Bronchial epithelial cell (primary cell): Measurements from ENCODE around the gene SLC24A3. TPM values are rescaled to one million over a fixed set of nuclear protein-coding genes. Genes with fewer than 3 reads are reported as not detected.

Experiments used
- DNase-seq: peaks from one replicate; pipeline ENCODE4 v3.0.0-alpha.2; 2010; ENCODE audit warnings: low read depth
- FAIRE-seq: peaks from 2 replicates; lab custom pipeline; 2011; peaks lifted over from hg19 to GRCh38; lab: Jason Lieb, UNC
- H3K27me3 ChIP-seq: 2 replicates; pipeline ENCODE4 v1.5.1; 2011; ENCODE audit warnings: low read length; ENCODE audit not compliant: control insufficient read depth, insufficient read depth
- H3K36me3 ChIP-seq: 2 replicates; pipeline ENCODE4 v1.5.1; 2011; ENCODE audit warnings: low read length; ENCODE audit not compliant: control insufficient read depth, insufficient read depth
- H3K4me3 ChIP-seq: 2 replicates; pipeline ENCODE4 v1.5.1; 2011; ENCODE audit warnings: mild to moderate bottlenecking, low read depth, low read length, control low read depth
- total RNA-seq: library from RNA; depleted of rRNA; stranded (reverse); fragments of >200 nt; gene quantifications from 2 replicates; pipeline ENCODE4 v1.2.1, GENCODE V29; 2014
- TF ChIP-seq, protein P1 (sequence below): IDR thresholded peaks from 2 replicates; pipeline ENCODE4 v1.5.1; 2011; ENCODE audit warnings: mild to moderate bottlenecking, moderate library complexity, low read length, control low read depth, inconsistent platforms; ENCODE audit not compliant: insufficient read depth, severe bottlenecking

Gene SLC24A3
- total RNA-seq, 1 donor from 2014 or later, result under 0.01 TPM

DNA sequence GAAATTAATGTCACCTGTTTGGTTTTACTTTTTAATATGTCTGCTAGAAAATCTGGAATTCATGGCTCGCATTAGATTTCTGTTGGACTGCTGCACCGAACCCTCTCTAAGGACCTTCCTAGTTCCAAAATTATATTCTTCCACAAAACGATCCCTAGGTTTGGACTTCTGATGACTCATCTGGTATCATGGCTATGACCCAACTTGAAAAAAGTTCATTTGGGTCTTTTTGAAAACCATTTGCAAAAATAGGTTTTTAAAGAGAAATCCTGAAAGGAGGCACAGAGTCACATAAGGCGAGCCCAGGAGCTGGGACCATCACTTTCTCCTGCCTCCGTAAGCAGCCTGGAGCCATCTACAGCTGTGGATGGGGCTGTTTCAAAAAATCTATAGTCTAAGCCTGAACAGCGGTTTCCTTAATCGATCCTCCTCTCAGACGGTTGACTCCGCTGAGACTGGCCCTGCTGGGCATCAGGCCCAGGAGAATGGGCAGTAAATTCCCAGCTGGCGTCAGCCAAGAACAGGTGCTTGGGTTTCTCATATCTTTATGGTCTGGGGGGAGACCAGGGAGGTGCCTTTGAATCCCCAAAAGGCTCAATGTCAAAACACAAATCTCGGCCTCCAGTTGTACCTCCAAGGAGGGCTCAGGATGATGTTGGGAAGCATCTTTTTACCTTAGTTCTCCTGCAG is 44.6 kb downstream of the SLC24A3 start:
- FAIRE-seq (no peak), DNase-seq (no peak)
- TF ChIP-seq, protein P1, sequence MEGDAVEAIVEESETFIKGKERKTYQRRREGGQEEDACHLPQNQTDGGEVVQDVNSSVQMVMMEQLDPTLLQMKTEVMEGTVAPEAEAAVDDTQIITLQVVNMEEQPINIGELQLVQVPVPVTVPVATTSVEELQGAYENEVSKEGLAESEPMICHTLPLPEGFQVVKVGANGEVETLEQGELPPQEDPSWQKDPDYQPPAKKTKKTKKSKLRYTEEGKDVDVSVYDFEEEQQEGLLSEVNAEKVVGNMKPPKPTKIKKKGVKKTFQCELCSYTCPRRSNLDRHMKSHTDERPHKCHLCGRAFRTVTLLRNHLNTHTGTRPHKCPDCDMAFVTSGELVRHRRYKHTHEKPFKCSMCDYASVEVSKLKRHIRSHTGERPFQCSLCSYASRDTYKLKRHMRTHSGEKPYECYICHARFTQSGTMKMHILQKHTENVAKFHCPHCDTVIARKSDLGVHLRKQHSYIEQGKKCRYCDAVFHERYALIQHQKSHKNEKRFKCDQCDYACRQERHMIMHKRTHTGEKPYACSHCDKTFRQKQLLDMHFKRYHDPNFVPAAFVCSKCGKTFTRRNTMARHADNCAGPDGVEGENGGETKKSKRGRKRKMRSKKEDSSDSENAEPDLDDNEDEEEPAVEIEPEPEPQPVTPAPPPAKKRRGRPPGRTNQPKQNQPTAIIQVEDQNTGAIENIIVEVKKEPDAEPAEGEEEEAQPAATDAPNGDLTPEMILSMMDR, result no peak
- no peaks in the 10 kb centered on the region for H3K27me3 ChIP-seq
- H3K4me3 ChIP-seq, result no peak overlapping the region
- no peaks in the 10 kb centered on the region for H3K36me3 ChIP-seq

DNA sequence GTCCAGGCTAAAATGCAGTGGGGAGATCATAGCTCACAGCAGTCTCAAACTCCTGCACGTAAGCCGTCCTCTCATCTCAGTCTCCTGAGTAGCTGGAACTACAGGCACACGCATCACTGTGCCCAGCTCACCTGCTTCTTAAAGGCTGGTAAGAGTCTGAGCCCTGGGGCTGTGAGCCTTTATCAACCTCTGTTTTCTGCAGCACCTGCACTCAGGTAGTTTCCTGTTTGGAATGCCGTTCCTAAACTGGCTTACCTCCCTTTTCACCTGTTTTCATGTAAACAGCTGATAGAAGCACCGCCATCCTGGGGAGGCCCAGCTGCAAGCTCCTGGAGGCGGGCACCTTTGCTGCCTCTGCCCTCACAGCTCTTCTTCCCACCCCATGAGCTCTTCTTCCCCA is 45.4 kb downstream of the SLC24A3 start:
- H3K27me3 ChIP-seq, result no peaks in the 10 kb centered on the region
- TF ChIP-seq, protein P1, result no peak
- FAIRE-seq (no peak), DNase-seq (no peak)
- no peak overlapping the region for H3K4me3 ChIP-seq
- no peaks in the 10 kb centered on the region for H3K36me3 ChIP-seq

DNA sequence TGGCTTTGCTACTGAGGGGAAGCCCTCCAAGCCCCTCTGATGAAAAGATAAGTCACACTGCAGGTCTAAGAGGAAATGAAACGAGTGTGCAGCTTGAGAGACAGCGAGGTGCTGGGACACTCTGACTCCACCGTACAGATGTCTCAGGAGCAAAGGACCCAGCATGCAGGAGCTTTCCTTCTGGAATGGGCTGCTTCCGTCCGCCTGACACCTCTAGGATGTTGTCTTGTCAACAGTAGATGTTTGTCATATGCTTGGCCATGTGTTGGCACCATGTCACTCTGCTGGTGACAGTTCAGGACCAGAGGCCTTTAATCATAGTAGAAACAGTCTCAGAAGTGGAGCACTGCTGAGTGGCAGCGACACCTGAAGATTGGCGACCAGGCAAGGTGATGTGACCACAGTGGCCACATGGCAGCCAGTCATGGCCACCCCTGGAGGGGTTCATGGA is 46.7 kb downstream of the SLC24A3 start:
- FAIRE-seq (no peak), DNase-seq (no peak)
- no peaks in the 10 kb centered on the region for H3K36me3 ChIP-seq
- no peak overlapping the region for H3K4me3 ChIP-seq
- TF ChIP-seq, protein P1, result no peak
- H3K27me3 ChIP-seq, result no peaks in the 10 kb centered on the region

DNA sequence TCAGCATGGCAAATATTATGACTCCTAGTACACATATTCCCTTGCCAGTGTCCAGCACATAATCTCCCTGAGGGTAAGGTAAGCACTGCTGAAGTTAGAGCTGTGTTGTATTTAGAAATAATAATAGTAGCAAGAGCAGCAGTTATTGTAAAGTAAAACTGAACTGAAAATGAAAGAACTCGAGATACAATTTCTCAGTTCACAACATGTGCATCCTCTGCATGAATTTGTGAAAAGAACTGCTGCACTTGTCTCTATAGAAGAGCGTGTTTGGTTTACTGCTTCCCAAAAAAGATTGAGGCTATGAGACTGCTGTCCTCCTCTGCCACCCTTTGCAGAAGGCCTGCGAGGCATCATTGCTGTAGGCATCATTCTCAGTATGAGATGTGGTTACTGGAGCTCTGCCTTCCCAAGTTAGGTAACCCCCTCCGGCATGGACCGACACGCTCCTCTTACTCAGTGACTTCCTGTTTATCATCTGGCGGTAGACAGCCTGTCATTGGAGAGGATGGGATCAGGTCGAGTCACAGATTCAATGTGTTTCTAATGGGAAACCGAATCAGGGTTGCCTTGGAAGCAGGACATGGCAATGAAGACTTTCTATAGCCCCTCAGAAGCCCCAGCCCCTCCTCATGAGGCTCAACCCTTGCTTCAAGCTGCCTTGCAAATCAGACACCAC is 48.1 kb downstream of the SLC24A3 start:
- FAIRE-seq (no peak), DNase-seq (peak; percentile 49)
- Histone ChIP-seq H3K27me3 (no peaks in the 10 kb centered on the region), H3K36me3 (no peaks in the 10 kb centered on the region), H3K4me3 (no peak overlapping the region)
- TF ChIP-seq, protein P1, result no peak

DNA sequence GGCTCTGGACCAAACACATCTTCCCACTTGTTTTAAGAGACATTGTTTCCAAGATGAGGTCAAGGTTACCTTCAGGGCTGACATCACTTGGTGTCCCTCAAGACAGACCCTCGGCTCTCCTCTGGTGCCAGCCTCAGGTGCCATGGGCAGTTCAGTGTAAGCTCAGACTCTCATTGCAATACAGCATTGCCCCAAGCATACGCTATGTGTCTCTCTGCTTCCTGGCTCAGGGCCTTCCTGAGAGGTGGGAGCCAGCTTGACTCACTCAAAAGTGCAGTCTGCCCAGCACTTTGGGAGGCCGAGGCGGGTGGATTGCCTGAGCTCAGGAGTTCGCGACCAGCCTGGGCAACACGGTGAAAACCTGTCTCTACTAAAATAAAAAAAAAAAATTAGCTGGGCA is 51.7 kb downstream of the SLC24A3 start:
- Histone ChIP-seq H3K36me3 (no peaks in the 10 kb centered on the region), H3K27me3 (no peaks in the 10 kb centered on the region), H3K4me3 (no peak overlapping the region)
- DNase-seq (no peak), FAIRE-seq (no peak)
- TF ChIP-seq, protein P1, result no peak
